Hematopoietic multipotent progenitor cell treated with erythropoietin and hydrocortisone succinate and interleukin-3 and kit ligand, for 6 days (in vitro differentiated cells): Measurements from ENCODE around the gene LVRN.

Experiments
- DNase-seq: peaks from one replicate; pipeline ENCODE4 v3.0.0-alpha.2; 2015

The LVRN gene

GRCh38 chr5:116025866-116026265 lies 63.6 kb downstream of the LVRN start:
- DNase-seq: no peak

- peak; percentile 8 for DNase-seq
These were observed 69.8 kb downstream of the LVRN start, which contains the start of gene ARL14EPL for GRCh38 chr5:116032094-116032517. Gene ARL14EPL, plus strand, starts transcription at chr5:116032472. Its CDS starts 18,994 bp downstream, at chr5:116051466.

GRCh38 chr5:116032991-116033390 lies 70.7 kb downstream of the LVRN start:
- DNase-seq: no peak

GRCh38 chr5:116035123-116035522 lies 72.8 kb downstream of the LVRN start:
- no peak for DNase-seq

GRCh38 chr5:116037236-116037822 lies 75.1 kb downstream of the LVRN start:
- DNase-seq: no peak

GRCh38 chr5:116038817-116039216 lies 76.5 kb downstream of the LVRN start:
- DNase-seq: peak; percentile 18

GRCh38 chr5:116042375-116042774 lies 80.1 kb downstream of the LVRN start:
- DNase-seq: no peak

- no peak for DNase-seq
These were observed 81.8 kb downstream of the LVRN start for GRCh38 chr5:116044073-116044472.

- DNase-seq: no peak
These were observed 83.5 kb downstream of the LVRN start for GRCh38 chr5:116045821-116046220.

GRCh38 chr5:116046261-116046660 lies 84.0 kb downstream of the LVRN start:
- DNase-seq: no peak

- DNase-seq: no peak
These were observed 84.5 kb downstream of the LVRN start for GRCh38 chr5:116046823-116047222.

- no peak for DNase-seq
These were observed 96.2 kb downstream of the LVRN start for GRCh38 chr5:116058346-116058936.

- no peak for DNase-seq
These were observed 100.1 kb downstream of the LVRN start for GRCh38 chr5:116062352-116062751.

- no peak for DNase-seq
These were observed 101.7 kb downstream of the LVRN start for GRCh38 chr5:116063950-116064349.

GRCh38 chr5:116068028-116068632 lies 105.9 kb downstream of the LVRN start:
- peak; percentile 89 for DNase-seq

GRCh38 chr5:116071211-116071610 lies 108.9 kb downstream of the LVRN start:
- no peak for DNase-seq

- no peak for DNase-seq
These were observed 113.0 kb downstream of the LVRN start for GRCh38 chr5:116075191-116075831.

GRCh38 chr5:116076496-116076895 lies 114.2 kb downstream of the LVRN start:
- DNase-seq: peak; percentile 41
